ENCODE results near the gene NSF. TPM values are rescaled to one million over a fixed set of nuclear protein-coding genes. Genes with fewer than 3 reads are reported as not detected.

The NSF gene
- total and polyA plus RNA-seq, 12 donors: 7.5 to 101 (median 44.8) TPM

DNA sequence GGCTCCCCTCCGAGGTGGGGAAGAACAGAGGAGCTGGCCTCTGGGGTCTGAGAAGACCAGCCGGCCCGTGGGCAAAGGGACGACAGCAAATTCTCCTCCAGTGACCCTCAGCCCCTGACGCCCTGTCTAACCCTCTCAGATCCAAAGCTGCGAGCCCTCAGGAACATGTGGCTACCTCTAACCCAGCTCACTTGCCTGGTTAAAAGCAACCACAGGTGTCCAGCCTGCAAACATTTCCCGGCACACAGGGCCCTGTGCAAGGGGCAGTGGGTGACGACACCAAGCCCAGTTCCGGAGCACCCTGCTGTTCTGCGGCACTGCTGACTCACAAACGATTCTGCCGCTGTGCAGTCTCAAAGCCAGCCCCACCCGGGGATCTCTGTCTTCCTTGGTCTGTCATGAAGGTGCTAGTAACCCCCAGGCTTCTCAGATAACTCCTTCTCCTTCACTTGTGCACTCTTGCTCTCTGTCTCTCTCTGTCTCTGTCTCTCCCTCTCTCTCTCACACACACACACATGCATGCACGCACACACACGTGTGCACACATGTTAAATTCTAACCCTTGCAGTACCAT is 205.0 kb downstream of the NSF start:
- 62 to 74% (median 71%) methylated on average over 7 to 15 of the region's 15 CpGs for WGBS, 4 donors
- Histone ChIP-seq H3K9me3 (replicated peaks in 1 of 3) (no peaks in the 10 kb centered on the region), H3K4me1 (replicated peaks in 1 of 2) (no peaks in the 10 kb centered on the region), H3K27ac (no peak overlapping the region), H3K36me3 (replicated peaks in 1 of 2) (no peaks in the 10 kb centered on the region), H3K4me3 (no peak overlapping the region), H3K27me3 (peaks cover 6% of the 10 kb centered on the region)
- intact Hi-C loops (cut with DNase I): no loop called here
- DNase-seq: no peak
- TF ChIP-seq, protein P1, sequence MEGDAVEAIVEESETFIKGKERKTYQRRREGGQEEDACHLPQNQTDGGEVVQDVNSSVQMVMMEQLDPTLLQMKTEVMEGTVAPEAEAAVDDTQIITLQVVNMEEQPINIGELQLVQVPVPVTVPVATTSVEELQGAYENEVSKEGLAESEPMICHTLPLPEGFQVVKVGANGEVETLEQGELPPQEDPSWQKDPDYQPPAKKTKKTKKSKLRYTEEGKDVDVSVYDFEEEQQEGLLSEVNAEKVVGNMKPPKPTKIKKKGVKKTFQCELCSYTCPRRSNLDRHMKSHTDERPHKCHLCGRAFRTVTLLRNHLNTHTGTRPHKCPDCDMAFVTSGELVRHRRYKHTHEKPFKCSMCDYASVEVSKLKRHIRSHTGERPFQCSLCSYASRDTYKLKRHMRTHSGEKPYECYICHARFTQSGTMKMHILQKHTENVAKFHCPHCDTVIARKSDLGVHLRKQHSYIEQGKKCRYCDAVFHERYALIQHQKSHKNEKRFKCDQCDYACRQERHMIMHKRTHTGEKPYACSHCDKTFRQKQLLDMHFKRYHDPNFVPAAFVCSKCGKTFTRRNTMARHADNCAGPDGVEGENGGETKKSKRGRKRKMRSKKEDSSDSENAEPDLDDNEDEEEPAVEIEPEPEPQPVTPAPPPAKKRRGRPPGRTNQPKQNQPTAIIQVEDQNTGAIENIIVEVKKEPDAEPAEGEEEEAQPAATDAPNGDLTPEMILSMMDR (IDR thresholded peaks at IDR 0.05): no peak
- TF ChIP-seq POLR2A (IDR thresholded peaks at IDR 0.05): no peak

DNA sequence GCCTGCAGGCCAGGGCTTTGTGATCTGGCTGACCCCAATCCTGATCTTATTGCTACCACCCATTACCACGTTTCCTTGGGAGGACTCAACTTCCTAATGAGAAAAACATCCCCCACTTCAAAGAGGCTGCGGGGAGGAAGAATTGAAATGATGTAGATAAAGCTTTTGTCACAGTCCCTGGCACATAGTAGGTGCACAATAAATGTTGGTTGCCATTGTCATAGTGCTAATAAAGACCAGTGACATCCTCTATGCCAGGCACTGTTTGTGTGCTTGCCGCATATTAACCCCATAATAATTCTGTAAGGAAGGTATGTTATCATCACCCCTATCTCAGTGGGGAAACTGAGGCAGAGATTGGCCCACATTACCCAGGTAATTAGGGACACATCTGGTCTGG is 205.6 kb downstream of the NSF start:
- no peaks in the 10 kb centered on the region for H3K36me3 ChIP-seq (replicated peaks in 1 of 2)
- TF ChIP-seq POLR2A (IDR thresholded peaks at IDR 0.05): no peak
- TF ChIP-seq, protein P1 (IDR thresholded peaks at IDR 0.05): no peak
- no peak for DNase-seq
- H3K4me1 ChIP-seq (replicated peaks in 1 of 2): no peaks in the 10 kb centered on the region
- intact Hi-C loops (cut with DNase I): no loop called here
- H3K27me3 ChIP-seq: peaks cover 5% of the 10 kb centered on the region
- H3K27ac ChIP-seq: no peak overlapping the region
- no peaks in the 10 kb centered on the region for H3K9me3 ChIP-seq (replicated peaks in 1 of 3)
- no peak overlapping the region for H3K4me3 ChIP-seq
- 75 to 81% (median 78%) methylated on average over 3 of the region's 3 CpGs for WGBS, 4 donors

DNA sequence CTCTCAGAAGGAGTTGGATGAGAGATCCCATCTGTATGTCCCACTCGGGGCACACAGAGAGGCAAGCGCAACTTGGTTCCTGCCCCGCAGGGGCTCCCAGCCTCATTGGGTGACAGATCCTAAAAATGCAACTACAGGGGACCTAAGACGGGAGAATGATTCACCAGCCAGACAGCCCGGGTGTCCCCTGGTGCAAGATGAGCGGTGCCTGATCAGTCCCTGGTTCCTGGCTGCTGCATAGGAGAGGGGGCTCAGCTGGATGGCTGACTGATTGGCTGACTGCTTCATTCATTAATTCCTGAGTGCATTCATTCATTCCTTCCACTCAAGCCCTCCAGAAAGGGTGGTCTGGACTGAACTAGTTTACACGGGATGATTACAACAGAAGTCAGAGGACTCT is 206.1 kb downstream of the NSF start:
- H3K4me1 ChIP-seq (replicated peaks in 1 of 2): no peaks in the 10 kb centered on the region
- peaks cover 5% of the 10 kb centered on the region for H3K27me3 ChIP-seq
- TF ChIP-seq, protein P1 (IDR thresholded peaks at IDR 0.05): no peak
- TF ChIP-seq POLR2A (IDR thresholded peaks at IDR 0.05): no peak
- no peak overlapping the region for H3K4me3 ChIP-seq
- H3K27ac ChIP-seq: no peak overlapping the region
- H3K36me3 ChIP-seq (replicated peaks in 1 of 2): no peaks in the 10 kb centered on the region
- no peaks in the 10 kb centered on the region for H3K9me3 ChIP-seq (replicated peaks in 1 of 3)
- intact Hi-C loops (cut with DNase I): no loop called here
- no peak for DNase-seq
- WGBS, 4 donors: 74 to 81% (median 79%) methylated on average over 5 to 7 of the region's 7 CpGs

DNA sequence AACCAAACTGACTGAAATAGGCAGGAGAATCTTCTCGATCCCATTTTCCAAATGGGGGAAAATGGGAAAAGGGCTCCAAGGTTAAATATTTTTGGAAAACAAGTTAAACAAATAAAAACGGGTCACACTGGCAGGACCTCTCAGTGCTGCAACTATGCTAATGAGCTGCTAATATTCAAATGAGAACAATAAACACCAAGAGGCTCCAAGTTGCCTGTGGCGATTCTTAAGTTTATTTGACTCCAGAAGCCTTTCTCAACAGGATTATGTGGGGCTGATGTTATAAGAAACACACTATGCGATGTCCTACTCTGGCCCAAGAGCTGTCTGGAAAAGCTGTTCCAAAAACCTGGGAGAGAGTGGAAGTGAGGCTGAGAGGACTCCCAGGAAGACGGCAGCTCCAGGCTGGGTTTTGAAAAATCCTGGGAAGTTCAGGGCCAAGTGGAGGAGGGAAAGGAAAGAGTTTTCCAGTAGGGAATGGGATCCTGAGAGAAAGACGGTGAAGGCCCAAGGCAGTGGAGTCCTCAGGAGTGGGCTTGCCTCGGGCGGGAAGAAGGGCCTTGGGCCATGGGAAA is 206.6 kb downstream of the NSF start:
- no peak overlapping the region for H3K4me3 ChIP-seq
- H3K27me3 ChIP-seq: peaks cover 5% of the 10 kb centered on the region
- WGBS, 4 donors: 66 to 75% (median 67%) methylated on average over 8 of the region's 8 CpGs
- intact Hi-C loops (cut with DNase I): no loop called here
- DNase-seq: no peak
- no peaks in the 10 kb centered on the region for H3K36me3 ChIP-seq (replicated peaks in 1 of 2)
- no peak overlapping the region for H3K27ac ChIP-seq
- no peak for TF ChIP-seq POLR2A (IDR thresholded peaks at IDR 0.05)
- TF ChIP-seq, protein P1 (IDR thresholded peaks at IDR 0.05): no peak
- H3K9me3 ChIP-seq (replicated peaks in 1 of 3): no peaks in the 10 kb centered on the region
- H3K4me1 ChIP-seq (replicated peaks in 1 of 2): no peaks in the 10 kb centered on the region

Measured in adrenal gland (tissue), 12 donors.